Measurements from ENCODE around the gene PHLDB2.

Gene PHLDB2

DNA sequence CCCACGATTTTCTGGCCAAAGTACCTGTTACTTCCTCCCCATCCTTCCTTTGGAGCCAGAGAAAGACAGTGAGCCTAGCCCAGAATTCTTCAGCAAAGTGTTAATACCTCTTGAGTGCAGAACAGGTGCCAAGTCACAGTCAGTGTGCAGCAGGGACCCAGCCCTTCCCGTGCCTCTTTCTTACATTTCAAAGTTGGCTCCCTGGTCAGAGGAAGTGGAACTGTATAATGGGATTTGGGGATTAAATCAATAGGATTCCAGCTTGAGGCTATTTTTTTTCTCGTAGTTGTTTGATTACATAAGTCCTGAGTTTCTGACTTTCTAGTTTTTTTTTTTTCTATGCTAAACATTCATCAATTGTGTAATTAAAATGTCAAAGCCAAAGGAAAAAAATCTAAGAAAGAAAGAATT, 67.2 kb downstream of the PHLDB2 start:
- no peak for DNase-seq (ENCODE audit: low read depth)

DNA sequence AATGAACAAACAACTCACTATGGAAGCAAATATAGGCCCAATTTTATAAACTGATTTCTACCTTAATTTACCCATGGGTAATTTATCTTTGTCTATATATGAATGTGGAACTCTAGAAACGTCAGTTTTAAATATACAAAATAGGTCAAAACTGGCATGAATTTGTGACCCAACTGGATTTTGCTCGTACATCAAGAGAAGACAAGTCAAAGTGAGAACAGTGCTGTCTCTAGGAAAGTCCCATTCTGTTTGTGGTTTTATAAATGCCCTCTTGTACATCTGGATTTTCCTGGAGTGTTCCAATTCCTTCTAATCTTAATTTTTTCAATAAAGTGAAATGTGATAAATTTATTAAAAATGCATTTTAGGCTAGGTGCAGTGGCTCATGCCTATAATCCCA, 69.5 kb downstream of the PHLDB2 start:
- no peak for DNase-seq (ENCODE audit: low read depth)

DNA sequence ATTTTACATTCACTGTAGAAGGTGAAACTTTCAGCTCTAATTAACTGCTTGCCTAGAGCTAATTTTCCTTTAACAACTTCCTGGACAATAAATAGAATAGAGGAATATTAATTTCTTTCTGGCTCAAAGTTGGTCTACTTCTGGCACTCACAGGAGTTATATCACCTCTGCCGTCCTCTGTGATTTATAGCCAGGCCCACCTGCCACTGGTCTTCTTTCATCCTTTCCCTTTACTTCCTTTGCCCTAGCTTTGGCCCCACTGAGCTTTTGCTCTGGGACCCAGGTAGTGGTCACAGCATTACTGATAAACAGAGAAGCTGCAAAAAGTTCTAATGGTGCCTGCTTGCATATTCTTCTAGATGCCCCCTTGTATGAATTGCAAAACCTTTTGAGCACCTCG, 70.4 kb downstream of the PHLDB2 start:
- no peak for DNase-seq (ENCODE audit: low read depth)

DNA sequence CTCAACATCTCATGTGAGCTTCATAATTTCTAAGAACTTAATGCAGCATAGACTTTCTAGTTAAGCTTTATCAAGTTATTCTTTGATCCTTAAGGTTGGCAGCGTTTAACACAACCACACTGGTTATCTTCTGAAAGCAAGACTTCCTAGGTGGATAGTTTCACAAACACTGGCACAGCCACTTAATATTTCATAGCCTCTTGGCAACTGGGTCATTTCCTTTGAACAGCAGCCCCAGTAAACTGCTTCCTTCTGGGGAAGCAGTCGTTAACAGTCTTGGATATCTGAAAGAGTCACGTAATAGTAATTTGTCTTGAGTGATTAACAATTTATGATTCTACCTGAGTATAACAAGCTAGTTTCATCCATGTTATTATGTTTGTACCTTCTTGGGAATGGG, 73.9 kb downstream of the PHLDB2 start:
- DNase-seq (ENCODE audit: low read depth) = no peak

DNA sequence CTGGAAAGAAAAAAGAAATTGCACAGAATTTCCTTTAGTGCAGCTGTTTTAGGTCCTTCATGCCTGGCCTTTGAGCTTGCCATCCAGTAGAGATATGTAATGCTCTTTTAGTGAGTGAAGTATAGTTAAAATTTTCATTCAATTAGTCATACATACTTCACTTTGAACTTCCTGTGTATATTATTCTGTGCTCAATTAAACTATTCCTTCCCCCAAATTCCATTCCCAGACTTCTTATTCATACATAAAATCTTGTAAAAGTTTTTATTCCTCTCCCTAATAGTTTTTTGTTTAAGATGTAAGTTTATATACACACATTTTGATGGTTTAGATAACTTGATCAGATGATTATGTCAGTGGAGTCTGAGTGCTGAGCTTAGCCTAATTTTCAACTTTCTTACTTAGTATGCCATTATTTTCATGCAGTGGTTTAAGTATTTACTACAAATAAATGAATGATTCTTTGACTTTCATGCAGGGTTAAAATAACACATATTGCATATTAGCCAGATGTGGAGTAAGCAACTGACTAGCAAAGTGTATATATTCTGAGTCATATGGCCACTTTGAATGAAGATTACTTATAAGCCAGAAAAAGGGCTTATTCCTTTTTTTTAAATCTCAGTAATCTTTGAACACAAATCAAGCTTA, 77.3 kb downstream of the PHLDB2 start:
- no peak for DNase-seq (ENCODE audit: low read depth)

DNA sequence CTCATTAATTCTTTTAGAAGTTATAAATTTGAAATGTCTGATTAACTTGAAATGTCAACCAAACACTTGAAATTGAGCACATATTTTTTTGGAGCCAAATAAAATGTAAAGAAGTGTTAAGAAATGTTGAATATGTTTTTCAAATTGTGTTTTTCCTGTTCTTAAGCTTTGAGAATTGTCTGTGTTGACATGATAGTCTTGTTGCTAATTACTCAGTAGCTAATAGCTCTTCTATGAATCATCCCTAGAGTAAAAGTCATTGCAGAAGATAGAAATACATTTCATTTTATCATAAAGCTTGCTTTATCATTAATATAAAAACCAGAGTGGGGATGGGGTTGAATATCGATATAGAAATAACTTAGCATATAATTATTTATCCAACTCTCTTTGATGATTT, 77.9 kb downstream of the PHLDB2 start:
- DNase-seq (ENCODE audit: low read depth) = no peak

DNA sequence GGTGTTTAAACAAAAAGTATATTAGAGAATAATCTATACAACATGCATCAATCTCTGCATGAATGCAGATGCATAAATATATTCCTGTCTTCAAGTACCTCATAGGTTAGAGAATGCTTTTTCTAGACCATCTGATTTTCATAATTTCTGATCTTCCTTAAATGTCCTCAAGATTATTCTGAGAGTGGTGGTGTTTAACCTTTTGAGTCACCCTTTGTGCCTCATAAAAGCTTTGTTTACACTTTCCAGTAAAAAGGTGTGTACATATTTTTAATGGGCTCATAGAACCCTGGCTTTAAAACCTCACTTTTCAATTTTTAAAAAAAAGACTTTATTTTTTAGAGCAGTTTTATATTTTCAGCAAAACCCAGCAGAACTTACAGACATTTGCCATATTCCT, 78.8 kb downstream of the PHLDB2 start:
- no peak for DNase-seq (ENCODE audit: low read depth)

DNA sequence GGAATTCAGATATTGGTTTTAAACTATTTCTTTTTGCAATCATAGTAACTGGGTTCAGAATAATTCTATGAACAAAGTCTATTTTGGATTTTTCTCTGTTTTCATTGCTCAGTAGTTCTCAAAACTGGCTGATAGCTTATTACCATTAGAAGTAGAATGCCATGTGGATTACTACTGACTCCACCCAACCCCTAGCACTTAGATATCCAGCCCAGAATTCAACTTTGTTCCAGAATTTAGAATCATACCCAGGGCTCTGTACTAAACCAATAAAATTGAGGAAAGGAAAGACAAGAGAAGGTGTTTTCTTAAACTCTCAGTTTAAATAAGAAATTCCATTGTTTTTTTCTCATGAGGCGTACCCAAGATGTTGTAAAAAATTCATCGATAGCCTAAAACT, 80.8 kb downstream of the PHLDB2 start:
- DNase-seq (ENCODE audit: low read depth) = no peak

DNA sequence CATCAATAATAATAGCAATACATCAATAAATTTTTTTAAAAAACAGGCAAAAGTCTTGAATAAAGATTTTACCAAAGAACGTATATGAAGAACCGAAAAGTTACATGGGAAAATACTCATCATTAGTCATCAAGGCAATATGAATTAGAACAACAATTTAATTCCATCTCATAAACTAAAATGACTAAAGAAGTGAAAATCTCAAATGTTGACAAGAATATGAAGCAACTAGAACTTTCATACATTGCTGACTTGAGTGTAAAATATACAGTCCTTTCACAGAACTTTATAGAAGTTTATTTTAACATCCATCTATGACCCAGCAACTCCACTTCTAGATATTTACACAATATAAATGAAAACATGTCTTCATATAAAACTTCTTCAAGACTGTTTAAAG, 84.5 kb downstream of the PHLDB2 start:
- no peak for DNase-seq (ENCODE audit: low read depth)

DNA sequence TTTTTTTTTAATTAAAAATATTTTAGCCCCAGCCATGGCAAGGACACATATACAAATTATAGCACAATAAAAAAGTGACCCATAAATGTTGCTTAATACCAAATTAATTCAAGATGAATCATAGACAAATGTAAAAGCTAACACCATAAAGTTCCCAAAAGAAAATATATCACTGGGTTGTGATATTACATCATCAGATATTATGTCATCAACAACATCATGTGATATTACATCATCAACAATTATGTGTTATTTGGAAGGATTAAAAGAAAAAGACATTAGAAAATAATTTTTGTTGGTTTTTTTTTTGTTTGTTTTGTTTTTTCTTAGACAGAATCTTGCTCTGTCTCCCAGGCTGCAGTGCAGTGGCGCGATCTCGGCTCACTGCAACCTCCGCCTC, 85.3 kb downstream of the PHLDB2 start:
- DNase-seq (ENCODE audit: low read depth) = no peak

DNA sequence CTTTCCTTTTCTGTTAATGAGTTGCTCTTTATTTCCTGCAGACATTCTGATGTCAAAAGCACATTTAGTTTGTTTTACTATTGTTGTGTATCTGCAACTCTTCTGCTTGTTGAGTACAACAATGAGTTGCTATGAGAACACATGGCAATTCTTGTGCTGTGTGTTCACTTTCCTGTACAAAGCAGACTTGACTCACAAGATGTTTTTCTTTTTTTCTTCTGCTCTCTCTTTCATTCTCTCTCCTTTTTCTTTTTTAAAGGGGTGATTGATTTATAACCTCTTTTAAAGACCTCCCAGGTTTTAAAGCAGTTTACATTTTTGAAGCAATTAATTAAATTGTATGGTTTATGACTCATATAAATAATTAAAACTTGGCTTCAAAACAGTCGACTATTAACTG, 88.2 kb downstream of the PHLDB2 start:
- no peak for DNase-seq (ENCODE audit: low read depth)

DNA sequence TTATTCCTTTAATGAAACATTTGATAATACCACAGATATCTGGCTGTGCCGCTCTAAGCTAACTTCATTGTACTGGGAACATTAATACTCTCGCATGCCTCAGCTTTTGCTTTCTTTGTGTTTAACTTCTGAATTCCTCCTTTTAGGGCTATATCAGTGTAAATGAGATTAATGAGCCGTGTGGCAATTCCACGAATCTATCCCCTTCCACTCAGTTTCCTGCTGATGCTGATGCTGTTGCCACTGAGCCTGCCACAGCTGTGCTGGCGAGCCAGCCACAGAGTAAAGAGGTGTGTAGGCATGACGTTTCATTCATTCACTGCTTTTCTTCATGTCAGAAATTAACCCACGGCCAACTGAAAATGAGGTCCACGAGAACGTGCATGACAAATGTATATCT, 89.7 kb downstream of the PHLDB2 start:
- no peak for DNase-seq (ENCODE audit: low read depth)

DNA sequence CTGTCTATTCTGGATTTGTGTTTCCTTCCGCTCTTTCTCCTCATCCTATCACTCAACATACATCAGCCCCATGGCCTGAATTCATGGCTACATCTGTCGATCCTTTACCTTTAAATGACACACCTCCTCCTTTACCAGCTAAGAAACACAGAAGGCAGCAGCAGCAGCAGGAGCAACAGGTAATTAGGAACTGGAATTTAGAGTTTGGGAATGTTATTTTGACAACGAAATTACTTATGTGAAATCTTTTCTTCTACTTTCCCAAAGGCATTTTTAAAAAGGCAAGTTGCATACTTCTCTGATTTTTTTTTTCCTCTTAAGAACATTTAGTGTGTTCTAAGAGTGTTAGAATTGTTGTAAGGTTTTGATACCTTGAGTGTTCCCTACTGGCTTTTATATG, 90.6 kb downstream of the PHLDB2 start:
- DNase-seq (ENCODE audit: low read depth) = no peak

DNA sequence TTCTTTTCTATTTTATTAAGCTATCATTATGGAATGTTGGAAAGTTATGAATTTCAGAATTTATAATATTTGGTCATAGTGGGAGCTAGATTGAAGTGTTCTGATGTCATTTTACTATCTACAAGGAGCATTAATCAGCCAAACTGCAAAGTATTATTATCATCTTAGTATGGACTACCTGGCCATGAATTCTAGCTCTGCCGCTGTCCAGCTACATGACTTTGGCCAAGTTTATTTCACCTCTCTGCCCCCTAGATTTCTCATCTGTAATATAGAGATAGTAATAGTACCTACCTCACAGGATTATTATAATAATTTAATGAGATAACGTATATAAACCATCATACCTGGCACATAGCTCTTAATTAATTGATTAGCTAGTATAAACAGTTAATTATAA, 92.0 kb downstream of the PHLDB2 start:
- no peak for DNase-seq (ENCODE audit: low read depth)

DNA sequence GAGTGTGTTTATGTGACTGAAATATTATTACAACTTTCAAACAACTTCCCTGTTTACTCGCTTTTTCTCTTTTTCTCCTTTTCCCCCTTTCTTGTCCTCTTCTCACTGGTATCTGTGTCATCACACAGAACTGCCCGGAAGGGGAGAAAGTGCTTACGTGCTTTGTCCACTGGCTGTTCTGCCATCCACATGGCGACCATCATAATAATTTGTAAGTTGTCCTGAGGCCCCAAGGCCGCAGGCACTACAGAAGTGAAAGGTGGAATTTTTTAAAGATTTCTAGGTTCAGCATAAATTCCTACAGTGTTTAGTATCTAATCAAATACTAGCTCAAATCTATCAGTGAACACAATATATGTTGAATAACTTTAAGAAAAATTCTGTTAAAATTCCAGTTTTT, 93.0 kb downstream of the PHLDB2 start:
- no peak for DNase-seq (ENCODE audit: low read depth)

DNA sequence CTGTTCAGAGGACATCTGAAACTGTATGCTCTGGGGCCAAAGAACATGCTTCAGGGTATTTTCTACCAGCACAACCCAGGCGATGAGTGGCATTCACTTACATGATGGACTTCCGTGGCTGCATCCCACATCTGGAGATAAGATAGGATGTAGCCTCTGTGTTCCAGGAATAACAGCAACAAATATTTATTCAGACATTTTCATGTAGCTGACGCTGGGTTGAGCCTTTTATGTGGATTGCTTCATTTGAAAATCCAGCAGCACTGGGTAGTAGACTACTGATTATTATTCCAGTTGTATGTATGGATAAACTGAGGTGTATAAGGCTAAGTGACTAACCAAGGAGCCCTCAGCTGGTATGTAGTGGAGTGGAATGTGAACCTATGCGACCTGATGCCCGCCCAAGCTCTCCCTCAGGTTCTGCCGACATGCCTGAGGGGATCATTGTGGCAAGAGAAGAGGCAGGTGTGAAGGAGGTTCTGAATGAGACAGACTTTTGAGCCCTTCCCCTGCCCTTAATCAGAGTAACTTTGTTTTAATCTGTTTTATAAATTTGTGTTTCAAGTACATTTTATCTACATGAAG, 93.9 kb downstream of the PHLDB2 start:
- DNase-seq (ENCODE audit: low read depth) = no peak

DNA sequence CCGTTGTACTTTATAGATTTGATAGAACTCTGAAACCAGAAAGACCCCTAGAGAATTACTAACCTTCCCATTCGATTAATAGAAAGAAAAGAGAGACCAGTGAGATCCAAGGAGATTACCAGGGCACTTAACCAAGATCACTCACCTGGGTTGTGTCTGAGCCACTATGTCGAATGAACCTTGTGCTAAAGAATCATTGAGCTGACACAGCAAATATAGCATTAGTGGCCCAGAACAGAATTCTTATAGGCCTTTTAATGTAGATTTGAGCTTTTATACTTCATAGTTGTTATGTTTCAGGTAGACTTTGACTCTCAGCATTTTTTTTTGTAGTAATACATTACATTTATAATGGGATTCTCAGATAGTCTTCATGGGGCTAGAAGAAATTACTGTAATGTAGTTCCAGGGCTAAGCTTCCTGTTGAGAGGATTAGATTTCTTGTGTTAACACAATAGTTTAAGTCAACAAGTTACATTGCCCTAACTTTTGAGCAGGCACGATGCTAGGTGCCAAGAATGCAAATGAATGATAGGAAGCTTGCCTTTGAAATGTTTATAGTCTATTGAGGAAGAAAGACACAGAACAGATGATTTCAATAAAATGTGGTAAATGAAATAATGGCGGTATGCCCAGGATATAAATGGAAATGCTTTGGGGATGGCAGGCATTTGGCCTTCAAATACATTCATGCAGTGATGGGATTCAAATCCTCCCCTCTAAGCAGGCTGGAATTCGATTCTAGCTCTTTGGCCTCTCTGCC, 95.3 kb downstream of the PHLDB2 start:
- no peak for DNase-seq (ENCODE audit: low read depth)

DNA sequence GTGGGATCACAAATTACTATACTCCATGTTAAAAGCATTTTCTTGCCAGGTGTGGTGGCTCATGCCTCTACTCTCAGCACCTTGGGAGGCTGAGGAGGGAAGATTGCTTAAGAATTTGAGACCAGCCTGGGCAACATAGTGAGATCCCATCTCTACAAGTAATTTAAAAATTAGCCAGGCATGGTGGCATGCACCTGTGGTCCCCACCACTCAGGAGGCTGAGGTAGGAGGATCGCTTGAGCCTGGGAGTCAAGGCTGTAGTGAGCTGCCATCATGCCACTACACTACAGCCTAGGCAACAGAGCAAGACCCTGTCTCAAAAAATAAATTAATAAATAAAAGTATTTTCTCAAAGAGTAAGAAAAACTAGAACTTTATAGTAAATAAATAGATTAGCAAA, 96.8 kb downstream of the PHLDB2 start:
- no peak for DNase-seq (ENCODE audit: low read depth)

DNA sequence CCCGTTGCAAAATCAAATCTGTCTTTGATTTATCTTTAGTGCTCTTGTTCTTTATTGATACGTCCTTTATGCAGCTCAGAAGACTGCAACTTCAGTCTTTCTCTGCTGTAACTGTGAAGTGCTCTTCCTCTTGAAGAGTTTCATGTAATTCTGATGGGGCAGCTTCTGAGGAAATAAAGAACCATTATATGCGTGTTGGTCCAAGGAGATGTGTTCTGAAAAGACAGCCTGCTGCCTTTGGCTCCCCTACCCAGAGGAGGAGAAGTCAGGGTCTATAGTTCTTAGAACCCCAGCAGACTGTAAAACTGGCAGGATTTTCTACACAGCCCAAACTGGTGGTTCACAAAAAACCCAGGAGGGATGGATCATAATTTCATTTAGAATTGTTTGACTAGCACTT, 97.4 kb downstream of the PHLDB2 start:
- DNase-seq (ENCODE audit: low read depth) = no peak

DNA sequence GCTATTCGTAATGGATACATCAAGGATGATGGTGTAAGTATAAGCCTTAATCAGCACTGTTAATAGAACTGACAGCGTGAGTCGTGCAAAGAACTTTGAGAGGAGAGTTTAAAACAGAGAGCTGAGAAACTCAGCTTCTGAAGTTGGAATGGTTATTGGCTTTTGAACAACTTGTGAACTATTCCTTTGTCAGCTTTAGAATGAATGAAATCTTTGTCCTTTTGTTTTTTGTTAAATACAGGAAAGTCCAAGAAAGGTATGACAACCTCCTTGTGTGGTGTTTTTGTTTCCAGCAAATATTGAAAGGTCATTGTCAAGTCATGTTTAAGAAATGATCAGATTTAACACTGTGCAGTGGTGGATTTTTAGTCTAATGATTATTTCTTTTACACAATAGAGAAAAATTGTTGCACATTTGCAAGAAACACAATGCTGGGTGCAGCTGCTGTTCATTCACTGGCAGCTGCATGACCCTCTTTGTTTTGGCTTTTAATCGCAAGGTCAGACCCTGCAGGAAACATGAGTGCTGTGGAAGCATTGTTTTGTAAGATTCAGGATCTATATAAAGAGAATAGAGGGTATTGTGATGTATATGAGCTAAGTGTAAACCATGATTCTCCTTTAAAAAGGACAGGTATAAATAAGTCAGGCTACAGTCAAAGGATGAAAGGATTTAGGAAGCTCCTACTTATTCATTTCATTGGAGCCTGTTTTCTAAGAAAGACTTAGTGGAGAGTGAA, 98.1 kb downstream of the PHLDB2 start:
- no peak for DNase-seq (ENCODE audit: low read depth)

DNA sequence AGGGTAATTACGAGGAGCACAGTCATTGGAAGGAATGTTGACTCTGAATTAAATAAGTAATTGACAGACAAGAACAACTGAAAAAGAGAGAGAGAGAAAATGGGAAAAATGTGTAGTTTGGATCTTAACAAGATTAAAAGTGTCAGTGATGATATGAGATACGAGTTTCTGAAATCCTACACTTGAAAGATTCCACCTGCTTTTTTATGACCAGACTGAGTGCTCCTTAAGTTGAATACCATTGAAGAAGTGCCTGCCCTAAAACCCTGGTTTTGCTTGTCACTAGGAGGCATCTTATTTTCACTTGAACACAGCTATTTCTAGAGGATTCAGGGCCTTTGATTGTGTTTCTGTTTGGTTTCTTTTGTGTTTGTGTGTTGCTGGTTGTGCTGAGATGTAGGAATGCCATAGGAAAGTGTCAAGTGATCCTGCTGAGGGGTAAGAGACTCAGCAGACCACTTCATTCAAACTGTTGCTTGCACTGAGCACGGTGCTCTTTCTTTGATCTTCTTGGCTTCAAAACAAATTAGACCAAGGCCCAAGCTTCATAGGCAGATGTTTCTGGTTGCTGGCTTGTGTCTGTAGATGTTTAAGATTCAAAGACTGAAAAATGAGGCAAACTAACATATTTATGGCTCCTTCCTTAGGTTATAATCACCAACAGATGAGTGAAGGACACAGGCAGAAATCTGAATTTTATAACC, 102.5 kb downstream of the PHLDB2 start:
- no peak for DNase-seq (ENCODE audit: low read depth)

DNA sequence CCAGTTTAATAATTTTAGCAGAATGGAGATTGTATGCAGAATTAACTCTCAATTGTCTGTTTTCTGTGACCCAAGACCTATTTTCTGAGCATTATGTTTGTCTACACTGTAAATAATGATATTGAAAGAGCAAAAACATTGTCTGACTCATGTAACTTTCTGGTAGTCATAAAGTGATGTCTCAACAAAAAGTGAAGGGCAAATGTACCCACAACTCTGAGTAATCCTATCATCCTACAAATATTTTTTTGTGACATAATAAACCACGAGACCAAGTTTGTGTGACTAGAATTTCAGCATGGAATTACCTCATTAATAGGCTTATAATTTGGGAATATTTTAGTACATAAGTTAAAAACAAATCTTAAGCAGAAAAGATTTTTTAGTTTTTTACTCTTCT, 104.4 kb downstream of the PHLDB2 start:
- DNase-seq (ENCODE audit: low read depth) = no peak
